Epithelial cell of proximal tubule (primary cell): ENCODE measurements around the gene ATXN2L. TPM values are rescaled to one million over a fixed set of nuclear protein-coding genes. Genes with fewer than 3 reads are reported as not detected.
"Not testable (repeated sequence)": the region's sequence is repeated elsewhere in the genome, so short reads cannot be mapped to it uniquely, and the experiment has no call there.

Experiments
- DNase-seq: peaks from one replicate; pipeline ENCODE4 v3.0.0-alpha.2; 2011; ENCODE audit warnings: low read depth
- H3K4me3 ChIP-seq: 2 replicates; pipeline ENCODE4 v1.5.1; 2011; ENCODE audit warnings: low read depth, mild to moderate bottlenecking, low read length
- CTCF ChIP-seq: conservative IDR thresholded peaks from 2 replicates; pipeline ENCODE4 v1.5.1; 2012; ENCODE audit warnings: low read depth, mild to moderate bottlenecking, low read length
- total RNA-seq: library from RNA; depleted of rRNA; stranded (reverse); fragments of >200 nt; gene quantifications from 2 replicates; pipeline ENCODE4 v1.2.3, GENCODE V29; 2015

Gene ATXN2L
- total RNA-seq, 1 donor from 2014 or later = 51.1 TPM

GRCh38 chr16:28865722-28866453, 43.1 kb downstream of the ATXN2L start:
- no peak for DNase-seq
- H3K4me3 ChIP-seq = no peak overlapping the region
- TF ChIP-seq CTCF = no peak

GRCh38 chr16:28866454-28866804, 43.6 kb downstream of the ATXN2L start:
- no peak for TF ChIP-seq CTCF
- no peak for DNase-seq
- H3K4me3 ChIP-seq = no peak overlapping the region

GRCh38 chr16:28867241-28867640, 44.4 kb downstream of the ATXN2L start:
- DNase-seq = no peak
- no peak overlapping the region for H3K4me3 ChIP-seq
- TF ChIP-seq CTCF = no peak

- not testable (repeated sequence) for H3K4me3 ChIP-seq, DNase-seq
Observed at GRCh38 chr16:28867646-28868045, 44.8 kb downstream of the ATXN2L start.

GRCh38 chr16:28869201-28869600, 46.4 kb downstream of the ATXN2L start:
- TF ChIP-seq CTCF = no peak
- DNase-seq = no peak
- H3K4me3 ChIP-seq = no peak overlapping the region

GRCh38 chr16:28872952-28873351, 50.2 kb downstream of the ATXN2L start:
- no peak overlapping the region for H3K4me3 ChIP-seq
- no peak for DNase-seq
- TF ChIP-seq CTCF = no peak

- no peak for DNase-seq
- no peak overlapping the region for H3K4me3 ChIP-seq
- TF ChIP-seq CTCF = peak; percentile 73
Observed at GRCh38 chr16:28873543-28874201, 50.9 kb downstream of the ATXN2L start.
